Loucy (cell line): ENCODE measurements around the gene LRRC27.

ENCODE experiments used
- CTCF ChIP-seq: fragments of 200-600 bp; sonication (generic); conservative IDR thresholded peaks from 2 replicates; pipeline ENCODE4 v1.5.1; 2014; ENCODE audit warnings: mild to moderate bottlenecking, antibody characterized with exemption, low read length
- EZH2phosphoT487 ChIP-seq: fragments of 200-600 bp; IDR thresholded peaks from 2 replicates; pipeline ENCODE4 v1.6.1; 2018; ENCODE audit warnings: antibody characterized with exemption, mild to moderate bottlenecking, moderate library complexity, borderline replicate concordance

GRCh38 chr10:132382231-132382922 lies 50.4 kb downstream of the LRRC27 start:
- TF ChIP-seq CTCF (no peak), EZH2phosphoT487 (no peak)
